ENCODE results near the gene RBBP4. TPM values are rescaled to one million over a fixed set of nuclear protein-coding genes. Genes with fewer than 3 reads are reported as not detected.

RBBP4 gene
- total and polyA plus RNA-seq, 2 donors from 2014 or later, result 49.5 to 177 TPM

DNA sequence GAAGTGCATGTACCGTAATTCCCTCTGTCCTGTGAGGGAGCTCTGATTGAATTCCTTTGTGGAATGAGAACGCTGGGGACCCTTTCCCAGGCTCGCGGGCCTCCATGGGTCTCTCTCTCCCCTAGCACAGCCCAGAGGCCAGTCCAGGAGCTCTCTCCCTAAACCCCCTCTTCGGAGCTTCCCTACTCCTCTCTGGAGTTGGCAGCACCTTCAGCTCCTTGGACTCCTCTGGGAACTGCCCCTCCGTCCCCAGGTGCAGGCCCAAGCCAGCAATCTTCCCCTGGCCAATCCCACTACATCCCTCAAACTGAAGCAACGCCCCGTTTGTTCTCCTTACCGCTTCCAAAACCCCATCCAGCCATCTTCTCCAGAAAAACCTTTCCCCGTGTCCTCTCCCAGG lies 62.1 kb downstream of the RBBP4 start:
- Histone ChIP-seq H3K9ac (ENCODE audit: low read length in 3 of 3) (no peak overlapping the region), H3K4me3 (ENCODE audit: low read length in 3 of 3) (no peak overlapping the region), H3K27me3 (ENCODE audit: control insufficient read depth, insufficient read depth, low read length) (no peaks in the 10 kb centered on the region), H3K4me1 (ENCODE audit: control insufficient read depth in 2 of 3, insufficient read depth in 2 of 3, low read depth in 1 of 3, low read length in 3 of 3) (peaks cover 0 to 8% (median 7%) of the 10 kb centered on the region in 3 donors), H3K36me3 (ENCODE audit: control insufficient read depth in 2 of 3, insufficient read depth in 3 of 3, low read length in 3 of 3) (no peaks in the 10 kb centered on the region), H3K9me3 (ENCODE audit: control insufficient read depth in 2 of 3, insufficient read depth in 1 of 3, low read length in 3 of 3) (no peaks in the 10 kb centered on the region), H3K27ac (ENCODE audit: low read depth in 2 of 2, low read length in 2 of 2) (no peak overlapping the region)
- intact Hi-C loops (cut with DNase I), result loop anchor here (5.0 kb wide), 1 partner anchor 59 kb away; no protein-coding TSS in a partner anchor
- TF ChIP-seq, protein P1, sequence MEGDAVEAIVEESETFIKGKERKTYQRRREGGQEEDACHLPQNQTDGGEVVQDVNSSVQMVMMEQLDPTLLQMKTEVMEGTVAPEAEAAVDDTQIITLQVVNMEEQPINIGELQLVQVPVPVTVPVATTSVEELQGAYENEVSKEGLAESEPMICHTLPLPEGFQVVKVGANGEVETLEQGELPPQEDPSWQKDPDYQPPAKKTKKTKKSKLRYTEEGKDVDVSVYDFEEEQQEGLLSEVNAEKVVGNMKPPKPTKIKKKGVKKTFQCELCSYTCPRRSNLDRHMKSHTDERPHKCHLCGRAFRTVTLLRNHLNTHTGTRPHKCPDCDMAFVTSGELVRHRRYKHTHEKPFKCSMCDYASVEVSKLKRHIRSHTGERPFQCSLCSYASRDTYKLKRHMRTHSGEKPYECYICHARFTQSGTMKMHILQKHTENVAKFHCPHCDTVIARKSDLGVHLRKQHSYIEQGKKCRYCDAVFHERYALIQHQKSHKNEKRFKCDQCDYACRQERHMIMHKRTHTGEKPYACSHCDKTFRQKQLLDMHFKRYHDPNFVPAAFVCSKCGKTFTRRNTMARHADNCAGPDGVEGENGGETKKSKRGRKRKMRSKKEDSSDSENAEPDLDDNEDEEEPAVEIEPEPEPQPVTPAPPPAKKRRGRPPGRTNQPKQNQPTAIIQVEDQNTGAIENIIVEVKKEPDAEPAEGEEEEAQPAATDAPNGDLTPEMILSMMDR (IDR thresholded peaks at IDR 0.05; ENCODE audit: borderline replicate concordance, extremely low read depth, insufficient read depth), result no peak
- DNase-seq (no peak), FAIRE-seq (no peak)

DNA sequence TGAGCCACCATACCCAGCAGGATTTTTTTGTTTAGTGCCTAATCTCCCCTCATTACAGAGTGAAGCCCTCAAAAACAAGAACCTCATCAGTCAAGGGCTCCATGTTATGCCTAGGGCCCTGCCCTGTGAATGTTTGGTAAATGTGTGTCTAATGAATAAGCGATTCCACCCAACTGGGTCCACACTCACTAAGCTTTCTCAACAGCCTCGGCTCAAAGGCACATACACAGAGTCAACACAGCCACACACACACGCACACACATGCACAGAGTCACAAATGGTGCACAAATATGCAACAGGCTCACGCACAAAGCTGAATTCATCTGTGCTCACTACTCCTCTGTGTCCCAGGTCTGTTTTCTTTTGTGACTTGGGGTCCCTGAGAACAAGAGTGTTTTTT lies 63.3 kb downstream of the RBBP4 start:
- Histone ChIP-seq H3K4me3 (ENCODE audit: low read length in 3 of 3) (no peak overlapping the region), H3K4me1 (ENCODE audit: control insufficient read depth in 2 of 3, insufficient read depth in 2 of 3, low read depth in 1 of 3, low read length in 3 of 3) (peaks cover 0 to 8% (median 7%) of the 10 kb centered on the region in 3 donors), H3K9ac (ENCODE audit: low read length in 3 of 3) (no peak overlapping the region), H3K36me3 (ENCODE audit: control insufficient read depth in 2 of 3, insufficient read depth in 3 of 3, low read length in 3 of 3) (no peaks in the 10 kb centered on the region), H3K27ac (ENCODE audit: low read depth in 2 of 2, low read length in 2 of 2) (no peak overlapping the region), H3K27me3 (ENCODE audit: control insufficient read depth, insufficient read depth, low read length) (no peaks in the 10 kb centered on the region), H3K9me3 (ENCODE audit: control insufficient read depth in 2 of 3, insufficient read depth in 1 of 3, low read length in 3 of 3) (no peaks in the 10 kb centered on the region)
- intact Hi-C loops (cut with DNase I), result loop anchor here (5.0 kb wide), 1 partner anchor 58 kb away; no protein-coding TSS in a partner anchor
- FAIRE-seq (no peak), DNase-seq (no peak)
- TF ChIP-seq, protein P1 (IDR thresholded peaks at IDR 0.05; ENCODE audit: borderline replicate concordance, extremely low read depth, insufficient read depth), result no peak

DNA sequence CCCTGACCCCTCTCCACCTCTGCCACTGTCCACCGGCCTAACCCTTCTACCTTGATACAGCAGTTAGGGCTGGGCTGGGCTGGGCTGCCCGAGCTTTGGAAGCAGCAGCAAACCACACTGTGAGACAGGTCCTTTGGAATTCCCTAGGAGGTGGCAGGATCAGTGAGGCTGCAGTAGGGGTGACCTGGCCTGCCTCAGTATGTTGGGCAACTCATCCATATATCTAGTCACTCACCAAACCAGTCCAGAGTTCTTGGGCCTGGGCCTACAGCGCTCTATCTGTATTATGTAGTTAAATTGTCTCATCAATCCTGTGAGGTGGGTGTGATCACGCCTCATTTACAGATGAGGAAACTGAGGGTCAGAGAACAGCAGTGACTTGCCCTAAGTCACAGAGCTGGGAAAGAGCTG lies 64.9 kb downstream of the RBBP4 start:
- Histone ChIP-seq H3K27ac (ENCODE audit: low read depth in 2 of 2, low read length in 2 of 2) (no peak overlapping the region), H3K36me3 (ENCODE audit: control insufficient read depth in 2 of 3, insufficient read depth in 3 of 3, low read length in 3 of 3) (no peaks in the 10 kb centered on the region), H3K4me1 (ENCODE audit: control insufficient read depth in 2 of 3, insufficient read depth in 2 of 3, low read depth in 1 of 3, low read length in 3 of 3) (peaks cover 0 to 8% (median 7%) of the 10 kb centered on the region in 3 donors), H3K4me3 (ENCODE audit: low read length in 3 of 3) (no peak overlapping the region), H3K9me3 (ENCODE audit: control insufficient read depth in 2 of 3, insufficient read depth in 1 of 3, low read length in 3 of 3) (no peaks in the 10 kb centered on the region), H3K27me3 (ENCODE audit: control insufficient read depth, insufficient read depth, low read length) (no peaks in the 10 kb centered on the region), H3K9ac (ENCODE audit: low read length in 3 of 3) (peak overlapping the region in 1 of 3 donors; percentile 51)
- intact Hi-C loops (cut with DNase I), result no loop called here
- DNase-seq (no peak), FAIRE-seq (no peak)
- TF ChIP-seq, protein P1 (IDR thresholded peaks at IDR 0.05; ENCODE audit: borderline replicate concordance, extremely low read depth, insufficient read depth), result no peak

Data from kidney (tissue), 14 donors.